ENCODE data around the gene PPEF1. TPM values are rescaled to one million over a fixed set of nuclear protein-coding genes. Genes with fewer than 3 reads are reported as not detected.

PPEF1 gene
- total RNA-seq, 1 donor from 2014 or later = not detected

- no peaks in the 10 kb centered on the region for H3K9me3 ChIP-seq (ENCODE audit: insufficient read depth, low read depth, low read length)
- H3K4me3 Mint-ChIP-seq (ENCODE audit: unreplicated experiment) = no peak overlapping the region
- H3K4me1 Mint-ChIP-seq (ENCODE audit: low read depth, unreplicated experiment) = peaks cover 9% of the 10 kb centered on the region
- no peak for TF ChIP-seq CTCF (IDR thresholded peaks at IDR 0.05; ENCODE audit: insufficient read depth, low read depth, low read length)
- TF ChIP-seq EZH2 (IDR thresholded peaks at IDR 0.05; ENCODE audit: insufficient read depth, low read length) = no peak
- H3K4me1 ChIP-seq (ENCODE audit: insufficient read depth, low read length) = no peaks in the 10 kb centered on the region
- no peaks in the 10 kb centered on the region for H3K36me3 Mint-ChIP-seq (ENCODE audit: low read depth, unreplicated experiment)
- no peak overlapping the region for H3K4me2 ChIP-seq (ENCODE audit: low read length)
- no peak overlapping the region for H2AFZ ChIP-seq (ENCODE audit: low read depth, low read length)
- H3K4me3 ChIP-seq (ENCODE audit: insufficient read depth, low read depth, low read length) = no peak overlapping the region
- H4K20me1 ChIP-seq (ENCODE audit: insufficient read depth, low read length) = no peaks in the 10 kb centered on the region
- no peak for FAIRE-seq
- peak overlapping the region; percentile 65 for H3K27ac ChIP-seq (ENCODE audit: low read depth, low read length)
- no peaks in the 10 kb centered on the region for H3K27me3 ChIP-seq (ENCODE audit: insufficient read depth, low read length)
- no peaks in the 10 kb centered on the region for H3K36me3 ChIP-seq (ENCODE audit: insufficient read depth, low read length)
- H3K27ac Mint-ChIP-seq (ENCODE audit: unreplicated experiment) = peak overlapping the region; percentile 95
- H3K9ac ChIP-seq (ENCODE audit: low read length) = peak overlapping the region; percentile 38
- H3K9me3 Mint-ChIP-seq (ENCODE audit: unreplicated experiment) = peaks cover 4% of the 10 kb centered on the region
- H3K79me2 ChIP-seq (ENCODE audit: insufficient read depth, low read length) = no peaks in the 10 kb centered on the region
- peak; percentile 75 for DNase-seq (ENCODE audit: low read depth)
- no peaks in the 10 kb centered on the region for H3K27me3 Mint-ChIP-seq (ENCODE audit: low read depth, unreplicated experiment)
These were observed 148.6 kb downstream of the PPEF1 start for GRCh38 chrX:18855919-18856644.

- Mint-ChIP-seq H3K27me3 (ENCODE audit: low read depth, unreplicated experiment) (no peaks in the 10 kb centered on the region), H3K4me3 (ENCODE audit: unreplicated experiment) (no peak overlapping the region), H3K9me3 (ENCODE audit: unreplicated experiment) (peaks cover 4% of the 10 kb centered on the region), H3K27ac (ENCODE audit: unreplicated experiment) (peak overlapping the region; percentile 95), H3K36me3 (ENCODE audit: low read depth, unreplicated experiment) (no peaks in the 10 kb centered on the region), H3K4me1 (ENCODE audit: low read depth, unreplicated experiment) (peaks cover 9% of the 10 kb centered on the region)
- no peak for TF ChIP-seq EZH2 (IDR thresholded peaks at IDR 0.05; ENCODE audit: insufficient read depth, low read length)
- TF ChIP-seq CTCF (IDR thresholded peaks at IDR 0.05; ENCODE audit: insufficient read depth, low read depth, low read length) = no peak
- no peak for FAIRE-seq
- DNase-seq (ENCODE audit: low read depth) = no peak
- no peak overlapping the region for H2AFZ ChIP-seq (ENCODE audit: low read depth, low read length)
- H4K20me1 ChIP-seq (ENCODE audit: insufficient read depth, low read length) = no peaks in the 10 kb centered on the region
- H3K79me2 ChIP-seq (ENCODE audit: insufficient read depth, low read length) = no peaks in the 10 kb centered on the region
- no peak overlapping the region for H3K4me3 ChIP-seq (ENCODE audit: insufficient read depth, low read depth, low read length)
- H3K9ac ChIP-seq (ENCODE audit: low read length) = peak overlapping the region; percentile 38
- no peak overlapping the region for H3K4me2 ChIP-seq (ENCODE audit: low read length)
- H3K36me3 ChIP-seq (ENCODE audit: insufficient read depth, low read length) = no peaks in the 10 kb centered on the region
- H3K4me1 ChIP-seq (ENCODE audit: insufficient read depth, low read length) = no peaks in the 10 kb centered on the region
- no peaks in the 10 kb centered on the region for H3K27me3 ChIP-seq (ENCODE audit: insufficient read depth, low read length)
- H3K27ac ChIP-seq (ENCODE audit: low read depth, low read length) = peak overlapping the region; percentile 65
- no peaks in the 10 kb centered on the region for H3K9me3 ChIP-seq (ENCODE audit: insufficient read depth, low read depth, low read length)
These were observed 149.2 kb downstream of the PPEF1 start for GRCh38 chrX:18856645-18856997.

- FAIRE-seq = no peak
- no peak overlapping the region for H2AFZ ChIP-seq (ENCODE audit: low read depth, low read length)
- TF ChIP-seq EZH2 (IDR thresholded peaks at IDR 0.05; ENCODE audit: insufficient read depth, low read length) (no peak), CTCF (IDR thresholded peaks at IDR 0.05; ENCODE audit: insufficient read depth, low read depth, low read length) (no peak)
- no peaks in the 10 kb centered on the region for H3K4me1 Mint-ChIP-seq (ENCODE audit: low read depth, unreplicated experiment)
- H3K27me3 Mint-ChIP-seq (ENCODE audit: low read depth, unreplicated experiment) = no peaks in the 10 kb centered on the region
- H3K36me3 ChIP-seq (ENCODE audit: insufficient read depth, low read length) = no peaks in the 10 kb centered on the region
- no peaks in the 10 kb centered on the region for H4K20me1 ChIP-seq (ENCODE audit: insufficient read depth, low read length)
- H3K4me3 ChIP-seq (ENCODE audit: insufficient read depth, low read depth, low read length) = no peak overlapping the region
- no peak overlapping the region for H3K4me2 ChIP-seq (ENCODE audit: low read length)
- peaks cover 2% of the 10 kb centered on the region for H3K9me3 Mint-ChIP-seq (ENCODE audit: unreplicated experiment)
- H3K9ac ChIP-seq (ENCODE audit: low read length) = no peak overlapping the region
- H3K36me3 Mint-ChIP-seq (ENCODE audit: low read depth, unreplicated experiment) = no peaks in the 10 kb centered on the region
- H3K27me3 ChIP-seq (ENCODE audit: insufficient read depth, low read length) = no peaks in the 10 kb centered on the region
- H3K27ac ChIP-seq (ENCODE audit: low read depth, low read length) = no peak overlapping the region
- H3K4me3 Mint-ChIP-seq (ENCODE audit: unreplicated experiment) = no peak overlapping the region
- H3K9me3 ChIP-seq (ENCODE audit: insufficient read depth, low read depth, low read length) = no peaks in the 10 kb centered on the region
- H3K79me2 ChIP-seq (ENCODE audit: insufficient read depth, low read length) = no peaks in the 10 kb centered on the region
- no peaks in the 10 kb centered on the region for H3K4me1 ChIP-seq (ENCODE audit: insufficient read depth, low read length)
- no peak for DNase-seq (ENCODE audit: low read depth)
- no peak overlapping the region for H3K27ac Mint-ChIP-seq (ENCODE audit: unreplicated experiment)
These were observed 154.1 kb downstream of the PPEF1 start for GRCh38 chrX:18861511-18861910.
